ENCODE data around the gene SLC35A5. TPM values are rescaled to one million over a fixed set of nuclear protein-coding genes. Genes with fewer than 3 reads are reported as not detected.
A peak's percentile ranks its signal among the peaks of the same experiment; 100 is the strongest.

The SLC35A5 gene
- total and polyA plus RNA-seq, 9 of the 15 experiments (the other 6 are each of a cell fraction or from before 2014, with no cell fraction given), result 4.0 to 13.0 (median 9.7) TPM

- peaks cover 0 to 5% of the 10 kb centered on the region in 2 experiments; a peak in 3 of 5 replicates for H3K4me1 ChIP-seq (replicated peaks in 1 of 2; ENCODE audit: control insufficient read depth in 2 of 2, insufficient read depth in 2 of 2, low read length in 2 of 2)
- H3K27ac ChIP-seq (ENCODE audit: extremely low read depth, low read depth, low read length), result peak overlapping the region; percentile 98
- H2AFZ ChIP-seq (ENCODE audit: low read depth, low read length), result peak overlapping the region; percentile 100
- peak overlapping the region; percentile 95 for H3K4me2 ChIP-seq (ENCODE audit: insufficient read depth, low read length)
- H3K9ac ChIP-seq (ENCODE audit: insufficient read depth in 1 of 2, low read depth in 2 of 2, low read length in 2 of 2), result peak overlapping the region; percentile 83 to 96
- no TSS peak for BruUV-seq (replicated peaks)
- CTCF ChIA-PET (ENCODE audit: low intra/inter-chr PET ratio), result no interaction called here
- WGBS (ENCODE audit: insufficient coverage, low coverage, missing lambda C conversion rate), result 0% methylated on average over 16 of the region's 29 CpGs
- H3K27me3 ChIP-seq (ENCODE audit: control insufficient read depth in 2 of 2, insufficient read depth in 2 of 2, low read length in 2 of 2), result no peaks in the 10 kb centered on the region
- peak overlapping the region; percentile 77 for H3K4me3 ChIP-seq
- peaks cover 17% of the 10 kb centered on the region; the same call in 1 of the 3 replicates for H3K36me3 ChIP-seq (ENCODE audit: control insufficient read depth, insufficient read depth, low read length)
- FAIRE-seq, result no peak
- peak; percentile 64 for ATAC-seq
- DNase-seq (ENCODE audit: extremely low read depth in 1 of 4, low spot score in 3 of 4), result peak in 1 of 4 experiments; percentile 59
- H3K9me1 ChIP-seq (ENCODE audit: control insufficient read depth, insufficient read depth, low read length), result no peaks in the 10 kb centered on the region
- POLR2A ChIA-PET, result no interaction called here
- H3K9me3 ChIP-seq (replicated peaks; ENCODE audit: control insufficient read depth, insufficient read depth, low read depth, low read length), result no peaks in the 10 kb centered on the region
- peaks cover 47% of the 10 kb centered on the region for H3K79me2 ChIP-seq (ENCODE audit: control insufficient read depth, insufficient read depth, low read length)
- in situ Hi-C loops (cut with MboI) (no loop called here), intact Hi-C loops (cut with micrococcal nuclease) (no loop called here)
- H4K20me1 ChIP-seq (replicated peaks; ENCODE audit: control insufficient read depth, insufficient read depth, low read length), result no peaks in the 10 kb centered on the region
- TF ChIP-seq ATF1 (CRISPR knock-in tag; IDR thresholded peaks at IDR 0.05) (no peak), ATF1 (tag; IDR thresholded peaks at IDR 0.05) (0 out of 2 replicates have a peak, but pooled peaks have one; percentile 5), ZNF175 (CRISPR knock-in tag; IDR thresholded peaks at IDR 0.05; ENCODE audit: low read depth) (no peak), XRCC4 (IDR thresholded peaks at IDR 0.05; ENCODE audit: extremely low read depth, insufficient read depth, insufficient read length) (no peak), ZFX (CRISPR knock-in tag; IDR thresholded peaks at IDR 0.05) (0 out of 2 replicates have a peak, but pooled peaks have one; percentile 12), PCBP1 (IDR thresholded peaks at IDR 0.05; ENCODE audit: low read depth, low read length, poor library complexity, severe bottlenecking) (peak; percentile 30), GABPB1 (CRISPR knock-in tag; IDR thresholded peaks at IDR 0.05) (no peak), NCOA2 (IDR thresholded peaks at IDR 0.05; ENCODE audit: partially characterized antibody in 2 of 2) (no peak), PTBP1 (IDR thresholded peaks at IDR 0.05; ENCODE audit: low read depth, low read length) (no peak), RNF219 (CRISPR knock-in tag; IDR thresholded peaks at IDR 0.05) (no peak), ARID1B (IDR thresholded peaks at IDR 0.05) (no peak), ZNF239 (CRISPR knock-in tag; IDR thresholded peaks at IDR 0.05) (no peak), TGIF2 (CRISPR knock-in tag; IDR thresholded peaks at IDR 0.05) (no peak), VEZF1 (CRISPR knock-in tag; IDR thresholded peaks at IDR 0.05) (no peak), SRSF9 (IDR thresholded peaks at IDR 0.05; ENCODE audit: borderline replicate concordance, low read depth, low read length) (no peak), NKRF (IDR thresholded peaks at IDR 0.05; ENCODE audit: borderline replicate concordance) (0 out of 2 replicates have a peak, but pooled peaks have one; percentile 11), ZNF165 (CRISPR knock-in tag; IDR thresholded peaks at IDR 0.05; ENCODE audit: borderline replicate concordance) (no peak), POLR2H (tag; IDR thresholded peaks at IDR 0.05; ENCODE audit: low read depth) (no peak), ZNF121 (CRISPR knock-in tag; conservative IDR thresholded peaks at IDR 0.05) (no peak), NCOA6 (IDR thresholded peaks at IDR 0.05) (peak; percentile 97), KLF16 (IDR thresholded peaks at IDR 0.05) (no peak)
Measured at GRCh38 chr3:112561484-112561733, 436 bp upstream of the SLC35A5 start.

Data from K562 (cell line).